Measurements from ENCODE around the gene INO80.

DNA sequence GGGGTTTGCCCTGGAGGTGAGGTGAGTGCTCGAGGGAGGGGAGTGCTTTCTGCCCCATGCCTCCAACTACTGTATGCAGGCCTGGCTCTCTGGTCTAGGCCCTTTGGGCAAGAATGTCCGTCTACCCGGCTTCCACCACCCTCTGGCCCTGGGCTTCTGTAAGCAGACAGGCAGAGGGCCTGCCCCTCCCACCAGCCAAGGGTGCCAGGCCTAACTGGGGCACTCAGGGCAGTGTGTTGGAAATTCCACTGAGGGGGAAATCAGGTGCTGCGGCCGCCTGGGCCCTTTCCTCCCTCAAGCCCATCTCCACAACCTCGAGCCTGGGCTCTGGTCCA lies 177.6 kb downstream of the INO80 start:
- TF ChIP-seq, protein P1, sequence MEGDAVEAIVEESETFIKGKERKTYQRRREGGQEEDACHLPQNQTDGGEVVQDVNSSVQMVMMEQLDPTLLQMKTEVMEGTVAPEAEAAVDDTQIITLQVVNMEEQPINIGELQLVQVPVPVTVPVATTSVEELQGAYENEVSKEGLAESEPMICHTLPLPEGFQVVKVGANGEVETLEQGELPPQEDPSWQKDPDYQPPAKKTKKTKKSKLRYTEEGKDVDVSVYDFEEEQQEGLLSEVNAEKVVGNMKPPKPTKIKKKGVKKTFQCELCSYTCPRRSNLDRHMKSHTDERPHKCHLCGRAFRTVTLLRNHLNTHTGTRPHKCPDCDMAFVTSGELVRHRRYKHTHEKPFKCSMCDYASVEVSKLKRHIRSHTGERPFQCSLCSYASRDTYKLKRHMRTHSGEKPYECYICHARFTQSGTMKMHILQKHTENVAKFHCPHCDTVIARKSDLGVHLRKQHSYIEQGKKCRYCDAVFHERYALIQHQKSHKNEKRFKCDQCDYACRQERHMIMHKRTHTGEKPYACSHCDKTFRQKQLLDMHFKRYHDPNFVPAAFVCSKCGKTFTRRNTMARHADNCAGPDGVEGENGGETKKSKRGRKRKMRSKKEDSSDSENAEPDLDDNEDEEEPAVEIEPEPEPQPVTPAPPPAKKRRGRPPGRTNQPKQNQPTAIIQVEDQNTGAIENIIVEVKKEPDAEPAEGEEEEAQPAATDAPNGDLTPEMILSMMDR (conservative IDR thresholded peaks at IDR 0.05) = no peak; the same call in 1 of the 2 replicates
- no peak for TF ChIP-seq ZFX (IDR thresholded peaks at IDR 0.05)

Data from C4-2B (cell line).